ENCODE results near the gene CAPN13.

GRCh38 chr2:30847329-30847728 is 40.1 kb upstream of the CAPN13 start:
- TF ChIP-seq CTCF (IDR thresholded peaks at IDR 0.05) (no peak), POLR2A (IDR thresholded peaks at IDR 0.05) (no peak)

All from Peyer's patch (tissue), 4 donors.